Adipose tissue (tissue), 3 donors: ENCODE results near the gene CARS2. TPM values are rescaled to one million over a fixed set of nuclear protein-coding genes. Genes with fewer than 3 reads are reported as not detected.
A peak's percentile ranks its signal among the peaks of the same experiment; 100 is the strongest.

Experiments
- H3K27ac ChIP-seq: one replicate; pipeline ENCODE4 v1.5.1; 2013; ENCODE audit warnings: low read depth, low read length
- WGBS, 3 donors: extraction: QIAGEN DNeasy Blood & Tissue Kit; methylation state at CpG; one replicate each; pipeline ENCODE4 v1.1.7; 2013; 5-methylcytosine and 5-hydroxymethylcytosine counted together
- polyA plus RNA-seq, 3 donors: library from polyadenylated mRNA; stranded (reverse); fragments of 200-250 nt; gene quantifications; one replicate each; pipeline ENCODE4 v1.2.3, GENCODE V29; 2013
- donor health status: healthy with polysubstance abuse.
- donor health status: Bipolar disorder and iron deficiency.
- donor health status: healthy.

Gene CARS2
- polyA plus RNA-seq, 3 donors = 28.1 to 50.5 (median 43.1) TPM

DNA sequence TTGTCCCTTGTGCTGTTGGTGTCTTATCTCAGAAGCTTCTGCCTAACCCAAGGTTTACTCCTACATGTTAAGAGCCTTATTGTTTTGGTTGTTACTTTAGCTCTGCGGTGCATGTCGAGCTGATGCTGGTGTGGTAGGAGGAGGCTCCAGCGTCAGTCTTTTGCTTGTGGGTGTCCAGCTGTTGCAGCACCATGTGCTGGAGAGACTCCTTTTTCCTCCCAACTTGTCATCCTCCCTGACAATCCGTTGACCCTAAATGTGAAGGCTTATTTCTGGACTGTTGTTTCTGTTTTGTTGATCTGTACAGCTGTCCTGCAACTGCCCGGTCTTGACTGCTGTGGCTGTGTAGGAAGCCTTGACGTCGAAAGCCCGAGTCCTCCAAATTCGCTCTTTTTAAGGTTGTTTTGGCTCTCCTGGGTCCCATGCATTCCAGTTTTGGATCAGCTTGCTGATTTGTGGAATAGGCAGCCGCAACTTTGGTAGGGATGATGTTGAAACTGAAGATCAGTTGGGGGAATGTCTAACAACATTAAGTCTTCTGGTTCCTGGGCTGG is 75.3 kb downstream of the CARS2 start:
- 76 to 86% (median 84%) methylated on average over 10 of the region's 10 CpGs for WGBS, 3 donors
- H3K27ac ChIP-seq = no peak overlapping the region

GRCh38 chr13:110629735-110630134 is 76.2 kb downstream of the CARS2 start:
- 84 to 89% (median 89%) methylated on average over 7 of the region's 7 CpGs for WGBS, 3 donors
- H3K27ac ChIP-seq = no peak overlapping the region

GRCh38 chr13:110628952-110629701 is 76.8 kb downstream of the CARS2 start:
- WGBS, 3 donors = 76 to 86% (median 77%) methylated on average over 19 of the region's 19 CpGs
- no peak overlapping the region for H3K27ac ChIP-seq

DNA sequence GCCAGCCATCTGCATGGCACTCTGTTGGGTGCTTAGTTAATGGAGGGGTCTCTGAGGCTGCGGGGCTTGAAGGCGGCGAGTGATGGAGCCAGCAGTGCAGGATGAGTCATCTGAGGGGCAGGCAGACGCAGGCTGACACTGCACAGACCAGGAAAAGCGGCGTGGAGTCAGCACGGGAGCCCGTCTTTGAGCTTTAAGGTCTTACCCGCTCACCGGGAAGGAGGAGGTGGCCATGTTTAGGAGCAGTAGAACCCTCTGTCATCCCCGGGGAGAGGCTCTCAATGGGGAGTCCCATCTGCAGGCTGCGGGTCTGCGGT is 77.5 kb downstream of the CARS2 start:
- WGBS, 3 donors = 83 to 86% (median 85%) methylated on average over 13 of the region's 13 CpGs
- H3K27ac ChIP-seq = no peak overlapping the region

- H3K27ac ChIP-seq = no peak overlapping the region
- 84 to 88% (median 86%) methylated on average over 12 of the region's 12 CpGs for WGBS, 3 donors
Measured at GRCh38 chr13:110627761-110628476, 78.0 kb downstream of the CARS2 start.

GRCh38 chr13:110627351-110627750 is 78.6 kb downstream of the CARS2 start:
- WGBS, 3 donors = 84 to 93% (median 88%) methylated on average over 8 of the region's 8 CpGs
- H3K27ac ChIP-seq = no peak overlapping the region

DNA sequence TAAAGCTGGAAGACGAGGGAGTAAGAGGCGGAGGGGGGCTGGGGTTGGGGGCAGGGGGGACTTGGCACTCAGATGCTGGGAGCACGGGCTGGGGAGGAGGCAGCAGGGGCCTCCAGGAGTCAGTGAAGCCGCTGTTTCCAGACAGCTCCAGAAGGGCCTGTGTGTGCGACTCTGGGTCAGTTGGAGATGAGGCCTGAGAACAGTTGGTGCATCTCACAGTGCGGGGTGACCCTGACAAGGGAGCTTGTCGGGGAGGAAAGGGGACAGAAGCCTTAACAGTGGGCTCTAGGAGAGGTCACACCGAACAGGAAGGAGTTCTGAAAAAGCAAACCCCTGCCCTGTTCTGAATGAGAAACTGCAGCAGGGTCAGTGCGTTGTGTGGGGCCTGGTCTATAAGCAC is 79.4 kb downstream of the CARS2 start:
- WGBS, 3 donors = 83 to 86% (median 86%) methylated on average over 9 of the region's 9 CpGs
- H3K27ac ChIP-seq = no peak overlapping the region

GRCh38 chr13:110625771-110626321 is 80.1 kb downstream of the CARS2 start:
- no peak overlapping the region for H3K27ac ChIP-seq
- WGBS, 3 donors = 68 to 80% (median 79%) methylated on average over 17 to 19 of the region's 19 CpGs

- WGBS, 3 donors = 69 to 88% (median 85%) methylated on average over 40 to 41 of the region's 41 CpGs
- no peak overlapping the region for H3K27ac ChIP-seq
Measured at GRCh38 chr13:110624766-110625756, 80.9 kb downstream of the CARS2 start.

DNA sequence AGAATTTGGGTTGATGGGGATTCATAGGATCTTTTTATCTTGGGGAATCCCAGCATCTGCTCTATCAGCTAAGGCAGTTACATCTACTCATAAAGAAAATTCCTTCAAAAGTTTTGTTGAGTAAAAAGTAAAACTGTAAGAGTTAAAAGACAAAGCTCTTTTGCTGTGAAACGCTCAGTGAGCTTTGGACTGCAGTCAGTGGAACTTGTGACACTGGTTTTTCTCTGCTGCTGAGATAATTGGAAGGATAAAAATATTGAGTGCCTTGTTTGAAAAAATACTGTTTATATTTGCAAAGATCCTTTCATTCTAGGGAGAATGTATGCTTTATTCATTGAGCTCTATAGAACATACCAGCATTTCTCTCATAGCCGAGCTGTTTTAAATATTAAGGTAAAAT is 85.3 kb downstream of the CARS2 start:
- WGBS, 3 donors = 45 to 78% (median 70%) methylated on average over 2 of the region's 2 CpGs
- no peak overlapping the region for H3K27ac ChIP-seq

GRCh38 chr13:110618780-110619179 is 87.1 kb downstream of the CARS2 start:
- H3K27ac ChIP-seq = no peak overlapping the region
- WGBS, 3 donors = 84 to 93% (median 89%) methylated on average over 9 of the region's 9 CpGs

- no peak overlapping the region for H3K27ac ChIP-seq
- 67 to 94% (median 90%) methylated on average over 8 of the region's 8 CpGs for WGBS, 3 donors
Measured at GRCh38 chr13:110618167-110618566, 87.7 kb downstream of the CARS2 start.

DNA sequence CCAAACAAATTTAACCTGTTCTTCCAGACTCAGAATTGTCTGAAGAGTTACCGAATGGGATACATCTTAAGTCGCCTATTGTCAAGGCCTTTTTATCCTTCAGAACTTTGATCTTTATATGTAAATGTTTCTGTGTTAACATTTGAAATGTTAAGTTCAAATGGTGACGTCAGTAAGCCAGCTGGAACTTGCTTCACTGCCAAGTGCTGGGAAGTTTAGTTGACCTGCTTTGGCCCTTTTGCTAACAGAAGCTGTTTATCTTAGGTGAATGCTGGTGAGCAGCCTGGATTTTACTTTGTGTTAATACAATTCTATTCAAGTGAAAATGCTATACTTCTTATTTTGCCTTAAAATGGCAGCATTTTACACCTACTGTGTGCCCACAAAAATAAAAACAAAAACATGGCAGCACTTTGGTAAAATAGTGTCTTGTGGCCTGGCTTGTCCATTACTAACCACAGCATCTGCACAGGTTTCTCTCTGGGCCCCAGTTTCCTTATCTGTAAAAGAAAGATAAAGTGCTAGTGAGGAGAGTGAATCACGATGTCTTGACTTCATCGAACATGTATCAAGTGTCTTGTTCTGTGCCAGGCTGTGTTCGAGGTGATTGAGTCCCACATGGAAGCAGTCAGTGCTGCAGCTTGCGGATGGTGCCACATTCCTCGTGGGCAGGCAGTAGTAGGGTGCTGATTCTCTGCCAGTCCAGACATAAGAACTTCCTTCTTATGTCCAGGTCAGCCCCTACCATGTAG is 88.4 kb downstream of the CARS2 start:
- no peak overlapping the region for H3K27ac ChIP-seq
- WGBS, 3 donors = 29 to 64% (median 61%) methylated on average over 8 of the region's 8 CpGs

- peak overlapping the region; percentile 78 for H3K27ac ChIP-seq
- WGBS, 3 donors = 7 to 11% (median 10%) methylated on average over 35 to 37 of the region's 37 CpGs
Measured at GRCh38 chr13:110616103-110617101, 89.5 kb downstream of the CARS2 start.

DNA sequence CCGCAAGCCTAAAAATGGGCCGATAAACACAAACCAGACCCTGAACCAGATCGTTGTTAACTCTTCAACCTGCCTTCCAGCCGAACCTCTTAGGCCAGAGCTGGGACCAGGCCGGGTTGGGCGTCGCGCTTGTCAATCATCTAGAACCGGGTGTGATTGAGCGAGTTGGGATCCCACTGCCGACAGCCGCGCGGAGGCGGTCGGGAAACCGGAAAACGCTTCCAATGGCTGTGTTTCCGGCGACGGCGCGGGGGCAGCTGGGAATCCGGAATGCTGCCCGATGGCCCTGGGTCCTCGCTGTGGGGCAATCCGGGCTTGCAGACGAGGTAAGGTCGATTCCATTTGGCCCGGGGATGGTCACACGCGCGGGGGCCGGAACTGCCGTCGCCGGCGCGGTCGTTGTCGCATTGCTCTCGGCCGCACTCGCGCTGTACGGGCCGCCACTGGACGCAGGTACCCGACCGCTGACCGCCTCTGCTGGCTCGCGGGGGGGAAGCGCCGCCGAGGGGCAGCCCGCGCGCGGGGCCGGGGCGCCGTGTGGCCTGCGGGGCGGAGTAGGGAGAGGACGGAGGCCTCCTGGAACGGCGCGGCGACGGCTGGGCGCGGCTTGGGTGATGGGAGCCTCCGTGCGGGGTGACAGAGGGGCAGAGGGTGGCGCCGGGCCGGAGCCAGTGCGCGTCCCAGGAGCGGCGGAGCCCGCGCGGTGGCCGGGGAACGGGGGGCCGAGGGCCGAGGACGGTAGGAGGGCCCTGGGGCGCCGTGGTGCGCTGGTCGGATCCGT is 90.4 kb downstream of the CARS2 start, which contains the start of gene NAXD:
NAXD (plus strand) TSS at position 224 of the 781 bp plus-strand sequence; CDS start at position 281, 57 bp downstream.
- WGBS, 3 donors = 2% methylated on average over 81 to 95 of the region's 95 CpGs
- peak within 1 kb of the TSS; percentile 78 for H3K27ac ChIP-seq

DNA sequence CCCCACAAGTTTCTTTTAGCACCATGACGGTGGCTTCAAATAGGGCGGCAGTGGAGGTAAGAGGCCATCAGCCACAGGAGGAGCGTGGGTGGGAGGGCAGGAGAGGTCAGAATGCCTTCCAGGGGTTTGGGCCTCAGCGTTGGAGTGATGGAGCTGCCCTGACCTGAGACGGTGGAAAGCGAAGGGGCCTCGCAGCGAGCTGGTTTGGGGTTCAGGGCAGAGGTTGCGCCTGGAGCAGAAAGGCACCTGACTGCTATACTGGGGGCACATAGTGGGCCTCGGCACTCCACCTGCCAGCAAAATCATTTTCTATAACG is 91.0 kb downstream of the CARS2 start:
- H3K27ac ChIP-seq = no peak overlapping the region
- 78 to 90% (median 88%) methylated on average over 7 to 11 of the region's 11 CpGs for WGBS, 3 donors
